Activated T-helper 1 cell treated with Interleukin-2 at 50 U/mL for 16 hours (primary cell): ENCODE results near the gene TGFBR2.

Experiments
- DNase-seq: peaks from one replicate; pipeline ENCODE4 v3.0.0-alpha.2; 2020; ENCODE audit warnings: low read depth

TGFBR2 gene

DNA sequence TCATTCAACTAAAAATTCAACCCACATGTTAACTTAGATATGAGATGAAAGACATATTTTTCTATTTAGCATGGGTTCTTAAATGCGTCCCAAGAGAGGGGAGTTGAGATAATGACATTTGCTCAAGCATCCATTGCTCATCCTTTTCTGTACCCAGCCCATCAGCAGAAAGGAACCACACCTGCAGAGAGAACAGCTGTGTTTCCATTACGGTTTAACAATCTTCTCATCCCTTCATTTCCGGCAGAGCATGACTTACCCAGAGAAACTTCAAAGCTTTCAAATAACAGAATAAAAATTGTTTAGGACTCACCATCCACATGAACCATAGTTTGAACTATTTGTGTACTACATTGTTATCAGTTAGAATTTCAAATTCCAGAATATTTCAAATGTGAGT lies 113.1 kb downstream of the TGFBR2 start:
- DNase-seq, result no peak

DNA sequence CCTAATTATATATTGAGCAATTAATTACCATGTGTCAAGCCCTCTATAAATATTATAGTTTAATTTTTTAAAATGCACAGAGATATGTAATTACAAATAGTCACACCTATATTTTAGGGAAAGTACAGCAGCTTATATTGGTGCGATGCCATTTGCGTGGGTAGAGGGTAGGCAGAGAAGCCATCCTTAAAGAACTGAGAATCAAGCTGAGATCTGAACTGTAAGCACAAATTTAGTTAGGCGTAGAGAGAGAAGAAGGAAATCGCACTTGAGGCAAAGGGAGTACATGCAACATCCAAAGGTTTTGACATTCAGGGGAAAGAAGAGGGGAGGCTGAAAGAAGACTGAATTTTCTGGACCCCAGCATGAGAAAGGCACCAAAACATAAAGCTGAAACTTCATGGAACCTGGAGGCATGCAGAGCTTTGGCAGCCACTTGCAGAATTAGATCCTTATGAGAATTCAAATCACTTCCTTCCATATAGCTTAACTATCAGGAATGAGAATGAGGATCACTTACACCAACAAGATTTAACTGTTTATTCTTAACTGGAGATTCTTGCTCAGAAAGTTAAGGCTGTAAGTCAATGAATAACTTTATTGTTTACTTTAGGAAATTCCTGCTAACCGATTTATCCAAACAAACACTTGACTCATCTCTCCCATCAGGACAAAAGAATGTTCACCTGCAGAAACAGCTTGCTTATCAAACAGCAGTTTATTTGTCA lies 114.3 kb downstream of the TGFBR2 start:
- no peak for DNase-seq

DNA sequence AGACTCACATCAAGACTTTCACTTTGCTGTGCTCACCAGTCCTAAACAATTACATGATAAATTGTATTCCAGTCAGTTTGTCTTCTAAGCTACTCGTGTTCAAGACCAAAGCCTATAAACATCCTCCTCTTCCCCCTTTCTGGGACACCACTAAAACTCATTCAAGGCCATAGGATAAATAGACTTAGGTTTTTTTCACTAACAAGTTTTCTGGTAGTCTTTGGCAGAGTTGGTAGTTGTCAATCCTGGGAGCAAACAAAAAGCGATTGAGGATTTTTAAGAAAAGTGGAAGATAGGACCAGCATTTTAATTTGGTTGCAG lies 114.9 kb downstream of the TGFBR2 start:
- no peak for DNase-seq

DNA sequence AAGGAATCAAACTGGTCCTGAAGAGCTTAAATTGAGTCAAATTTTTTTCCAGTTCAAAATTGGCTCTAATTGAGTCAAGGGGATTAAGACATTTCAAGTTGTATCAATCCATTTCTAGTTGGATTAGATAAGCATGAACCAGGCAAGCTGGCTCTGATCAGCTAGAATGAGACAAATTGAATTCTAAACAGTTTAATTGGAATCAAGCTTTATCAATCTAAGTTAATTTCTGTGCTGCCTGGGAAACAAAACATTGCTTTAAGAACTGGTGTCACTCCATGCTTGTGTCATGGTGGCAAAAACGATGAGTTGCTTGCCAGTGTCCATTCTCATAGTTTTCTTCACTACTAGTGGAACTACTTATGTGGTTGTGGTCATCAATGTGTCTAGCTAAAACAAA lies 116.8 kb downstream of the TGFBR2 start:
- no peak for DNase-seq

DNA sequence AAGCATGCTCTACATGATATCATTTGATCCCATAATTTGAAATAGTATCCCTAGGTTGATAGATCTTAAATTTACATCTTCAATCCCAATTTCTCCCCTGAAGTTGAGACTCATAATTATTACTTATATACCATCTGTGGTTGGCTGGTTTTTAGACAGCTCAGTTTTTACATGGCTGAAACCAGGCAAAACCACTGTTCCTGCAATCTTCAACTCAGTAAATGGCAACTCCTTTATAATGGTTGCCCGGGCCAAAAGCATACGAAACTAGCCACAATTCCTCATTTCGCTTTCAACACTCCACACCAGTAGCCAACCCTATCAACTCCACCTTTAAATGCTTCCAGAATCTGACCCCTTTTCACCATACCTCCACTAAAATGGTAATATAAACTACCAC lies 118.5 kb downstream of the TGFBR2 start:
- DNase-seq, result no peak

DNA sequence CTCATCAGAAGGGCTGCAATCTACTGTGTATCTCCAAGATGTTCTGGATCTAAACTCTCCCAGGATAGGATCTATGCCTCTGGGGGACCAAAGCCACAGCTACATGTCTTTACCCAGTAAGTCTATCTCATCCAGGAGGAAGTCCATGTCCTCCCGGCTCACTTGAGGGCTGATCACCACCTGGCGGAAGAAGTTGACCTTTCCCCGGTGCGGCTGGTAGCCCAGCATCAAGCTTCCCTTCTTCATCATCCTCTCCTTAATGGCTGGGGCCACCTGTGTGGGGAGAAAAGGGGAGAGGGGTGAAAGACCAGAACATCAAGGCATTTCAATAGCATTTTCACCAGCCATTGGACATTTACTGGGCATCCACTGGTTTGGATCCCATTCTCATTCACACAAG lies 121.7 kb downstream of the TGFBR2 start:
- DNase-seq, result no peak

DNA sequence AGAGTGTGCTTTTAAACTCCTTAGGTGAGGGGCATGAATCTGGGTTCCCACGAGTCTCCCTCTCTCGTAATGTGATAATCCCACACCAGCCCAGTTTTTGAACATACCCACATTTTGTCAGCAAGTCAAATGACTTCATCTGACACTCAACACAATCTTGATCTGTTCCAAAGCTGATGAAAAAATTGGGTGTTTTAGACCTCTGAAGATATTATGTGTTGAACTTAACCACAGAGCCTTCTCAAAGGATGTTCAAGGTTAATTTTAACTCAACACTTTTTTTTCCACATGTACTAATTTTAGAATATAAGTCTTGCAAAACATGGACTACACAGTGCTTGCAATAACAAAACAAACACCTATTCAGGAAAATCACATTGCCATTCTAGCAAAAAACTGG lies 123.1 kb downstream of the TGFBR2 start:
- no peak for DNase-seq

DNA sequence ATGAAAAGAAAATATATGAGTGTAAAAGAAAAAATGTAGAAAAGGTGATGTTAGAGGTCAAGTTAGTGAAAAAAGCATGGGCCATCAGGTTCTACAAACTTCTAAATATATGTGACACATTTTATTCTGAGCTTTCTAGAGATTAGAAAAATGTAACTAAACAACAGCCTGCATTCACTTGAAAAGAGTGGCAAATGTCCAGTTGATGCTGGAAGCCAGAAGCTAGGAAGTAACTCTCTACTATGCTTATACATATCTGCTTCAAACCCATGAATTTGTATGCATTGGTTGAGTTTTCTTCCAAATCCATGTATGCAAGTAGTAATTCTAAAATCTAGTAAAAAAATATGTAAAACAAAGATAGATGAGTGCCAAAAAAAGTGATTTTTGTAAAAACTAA lies 123.5 kb downstream of the TGFBR2 start:
- DNase-seq, result no peak

DNA sequence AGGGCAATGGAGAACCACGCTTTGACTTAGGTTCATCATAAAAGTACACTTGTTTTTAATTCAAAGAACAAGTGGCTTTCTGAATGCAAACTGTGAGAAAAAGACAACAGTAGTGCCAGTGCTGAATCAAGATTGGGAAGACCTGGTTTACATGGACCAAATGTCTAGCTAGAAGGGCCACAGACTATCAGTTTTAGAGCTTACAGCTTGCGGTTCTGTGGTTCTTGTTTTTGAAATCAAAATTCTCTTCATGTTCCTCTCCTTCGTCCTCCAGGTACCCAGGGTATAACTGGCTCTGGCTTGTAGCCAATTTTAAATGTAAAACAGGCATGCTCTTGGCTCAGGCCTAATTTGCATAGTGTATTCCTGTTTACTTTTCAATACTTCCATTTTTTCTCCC lies 124.6 kb downstream of the TGFBR2 start:
- no peak for DNase-seq

DNA sequence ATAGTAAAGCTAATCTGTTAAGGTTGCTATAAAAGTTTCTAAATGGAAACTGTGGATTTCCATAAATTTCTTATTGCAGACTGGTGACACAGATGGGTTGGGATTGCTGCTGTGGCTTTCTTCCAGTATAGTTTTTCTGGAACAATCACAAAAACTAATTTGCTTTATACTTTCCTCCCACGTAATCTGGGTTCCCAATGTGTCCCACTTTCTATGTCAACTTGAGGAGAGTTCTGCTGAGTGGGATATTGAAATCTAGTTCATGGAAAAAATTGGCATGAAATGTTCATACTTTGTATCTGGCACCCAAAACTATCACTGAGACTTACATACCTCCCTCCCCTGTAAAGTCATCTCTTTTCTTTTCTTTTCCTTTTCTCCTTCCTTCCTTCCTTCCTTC lies 126.8 kb downstream of the TGFBR2 start:
- DNase-seq, result no peak

DNA sequence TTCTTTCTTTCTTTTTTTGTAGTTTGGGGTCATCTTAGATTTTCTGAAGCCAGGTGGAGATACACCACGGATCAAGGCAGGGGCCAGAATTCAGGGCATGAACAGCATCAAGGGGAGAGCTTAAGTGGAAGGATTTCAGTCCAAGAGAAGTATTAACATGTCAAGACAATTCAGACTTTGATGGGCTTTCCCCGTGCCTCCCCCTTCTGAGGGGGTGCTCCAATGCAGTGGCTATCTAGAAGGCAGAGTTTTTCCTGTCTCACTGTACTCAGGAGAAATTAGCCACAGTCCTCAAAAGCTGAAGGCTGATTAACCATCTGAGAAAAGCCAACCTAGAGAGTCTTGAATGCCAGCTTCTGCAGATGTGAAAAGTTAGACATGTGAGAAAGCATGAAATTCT lies 127.3 kb downstream of the TGFBR2 start:
- DNase-seq, result no peak

DNA sequence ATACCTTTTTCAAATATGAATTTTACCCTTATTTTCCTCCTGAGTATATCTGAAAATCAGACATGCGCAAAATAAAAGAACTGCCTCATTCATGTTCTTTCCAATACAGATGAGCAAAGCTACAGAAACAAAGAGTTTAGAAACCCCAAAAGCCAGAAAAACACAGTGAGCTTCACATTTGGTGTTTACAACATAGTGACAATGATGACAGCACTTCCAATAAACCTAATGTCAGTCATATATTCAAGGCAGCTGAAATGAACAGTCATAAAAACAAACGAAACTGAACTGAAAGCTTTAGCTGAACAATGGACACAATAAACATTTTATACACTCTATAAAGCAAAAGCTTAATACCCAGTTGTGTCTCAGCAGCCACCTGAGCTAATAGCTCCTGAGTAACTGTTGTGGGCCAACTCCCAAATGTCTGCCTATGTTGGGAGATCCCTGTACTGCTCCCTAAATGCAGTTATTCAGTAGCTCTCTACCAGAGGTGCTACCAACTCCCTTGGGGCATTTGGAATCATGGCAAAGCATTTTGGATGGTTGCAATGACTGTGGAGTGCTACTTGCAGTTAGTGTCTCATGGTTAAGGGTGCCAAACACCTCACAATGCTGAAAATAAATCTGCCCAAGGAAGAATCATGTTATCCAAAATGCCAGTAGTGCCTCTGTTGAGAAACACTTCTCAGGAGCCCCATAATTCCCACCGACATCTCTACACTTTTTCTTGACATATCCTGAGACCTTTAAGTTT lies 131.5 kb downstream of the TGFBR2 start:
- no peak for DNase-seq

DNA sequence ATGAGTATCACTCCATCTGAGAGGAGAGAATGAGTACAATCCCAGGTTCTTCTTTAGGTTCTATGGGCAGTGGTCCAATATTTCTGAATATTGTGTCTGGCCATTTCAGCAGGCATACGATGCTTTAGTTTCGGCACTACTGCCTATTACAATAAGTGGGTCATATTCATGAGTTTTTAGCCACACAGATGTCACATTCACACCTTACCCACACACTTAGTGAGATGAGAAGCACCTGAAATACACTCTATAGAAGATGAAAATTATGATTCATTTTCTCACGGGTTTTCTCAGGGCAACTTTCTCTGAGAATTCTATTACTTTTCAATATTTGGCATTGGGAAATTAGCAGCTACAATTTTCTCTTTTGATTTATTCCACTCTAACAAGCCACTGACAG lies 132.2 kb downstream of the TGFBR2 start:
- DNase-seq, result no peak

DNA sequence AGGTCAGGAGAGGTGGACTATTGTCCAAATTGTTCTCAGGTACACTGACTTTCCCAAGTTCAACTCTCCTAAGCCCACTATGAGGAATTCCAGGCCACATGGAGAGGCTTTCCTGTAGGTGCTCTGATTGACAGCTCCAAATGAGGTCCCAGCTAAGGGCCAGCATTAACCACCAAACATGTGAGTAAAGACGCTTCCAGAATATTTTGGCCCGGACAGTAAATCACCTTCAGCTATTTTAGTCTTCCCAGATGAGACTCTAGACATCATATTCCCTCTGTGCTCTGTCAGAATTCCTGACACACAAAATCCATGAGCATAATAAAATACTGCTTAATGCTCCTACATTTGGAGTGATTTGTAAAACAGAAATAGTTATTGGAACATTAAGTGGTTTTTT lies 135.5 kb downstream of the TGFBR2 start:
- DNase-seq, result no peak

DNA sequence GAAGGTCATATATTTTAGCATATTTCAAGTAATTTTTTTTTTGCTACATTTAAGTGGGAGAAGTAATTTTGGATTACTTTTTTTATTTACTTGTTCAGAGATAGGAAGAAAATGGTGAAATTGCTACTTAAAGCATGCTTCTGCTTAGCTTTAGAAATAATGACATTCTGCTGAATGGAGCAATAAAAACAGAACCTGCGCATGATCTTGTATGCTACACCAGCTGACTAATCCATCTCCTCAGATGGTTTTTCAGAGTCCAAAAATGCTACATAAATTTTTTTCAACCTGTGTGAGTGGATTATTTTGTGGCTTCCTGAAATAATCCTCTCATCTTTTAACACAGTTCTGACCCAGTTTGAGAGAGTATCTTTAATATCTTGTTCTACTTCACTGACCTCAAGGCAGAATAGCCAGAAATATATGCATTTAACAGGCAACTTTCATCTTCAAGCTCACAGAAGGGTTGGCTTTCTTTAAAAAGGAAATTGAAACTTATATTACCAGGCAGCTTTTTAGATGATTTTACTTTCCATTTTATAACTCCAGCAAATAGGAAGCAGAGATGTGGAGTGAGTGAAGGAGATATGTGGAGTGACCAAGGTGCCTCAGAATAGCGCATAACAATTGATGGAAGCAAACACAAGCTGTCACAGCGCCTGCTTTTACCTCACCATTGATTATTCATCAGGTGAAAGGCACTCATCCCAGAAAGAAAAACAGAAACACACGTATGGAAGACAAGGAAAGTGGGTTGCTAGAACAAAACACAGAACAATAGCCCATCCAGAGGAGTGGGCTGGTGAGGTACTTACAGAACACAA lies 136.6 kb downstream of the TGFBR2 start:
- DNase-seq, result no peak
